HCT116 (cell line): Measurements from ENCODE around the gene CDH23. TPM values are rescaled to one million over a fixed set of nuclear protein-coding genes. Genes with fewer than 3 reads are reported as not detected.

Experiments
- ATAC-seq: fragments of 200-7000 bp; cut with Tn5 transposase; 2 replicates; pipeline ENCODE4 v1.9.1; 2020; ENCODE audit warnings: mild to moderate bottlenecking, moderate library complexity
- BruUV-seq: library from RNA; stranded (reverse); fragments of 400-500 nt; replicated peaks from 2 replicates; lab custom pipeline; 2021; lab: Mats Ljungman, UMichigan
- CTCF ChIA-PET: fragments of 300-600 bp; sonication (Branson Sonifier 250); formaldehyde crosslinking; loops from one replicate; lab custom pipeline; 2021; ENCODE audit warnings: antibody characterized with exemption; lab: Charles Lee
- POLR2A ChIA-PET: fragments of 300-600, 350-600 bp; sonication (Branson Sonifier 250); formaldehyde crosslinking; loops from one replicate; lab custom pipeline; 2021; ENCODE audit warnings: antibody characterized with exemption; lab: Charles Lee
- RAD21 ChIA-PET, 2 experiments: fragments of 300-600 bp; sonication (Branson Sonifier 250); formaldehyde crosslinking; loops; one replicate each; lab custom pipeline; 2023; ENCODE audit warnings: low total read pairs in 2 of 2; ENCODE audit not compliant: uncharacterized antibody in 2 of 2, unreplicated experiment in 2 of 2, low non-redundant PET in 1 of 2; lab: Charles Lee
- DNase-seq: peaks from one replicate; pipeline ENCODE4 v3.0.0-alpha.2; 2010; ENCODE audit warnings: low read depth, low spot score
- H2AFZ ChIP-seq: fragments of 200-600 bp; shearing (Covaris generic), sonication (generic); 2 replicates; pipeline ENCODE4 v1.6.1; 2017; ENCODE audit warnings: low read depth, mixed run types, mixed read lengths, antibody characterized with exemption, low read length; ENCODE audit not compliant: poor library complexity, severe bottlenecking
- H3K27ac ChIP-seq: 2 replicates; pipeline ENCODE4 v1.5.1; 2012; ENCODE audit warnings: low read depth, low read length
- H3K27me3 ChIP-seq: fragments of 200-600 bp; sonication (generic); 2 replicates; pipeline ENCODE4 v1.6.1; 2016; ENCODE audit warnings: mixed run types, low read length, mixed read lengths; ENCODE audit not compliant: insufficient read depth
- H3K36me3 ChIP-seq, 2 experiments: fragments of 200-500 bp in 1 of 2; fragments of 200-600 bp in 1 of 2; sonication (Bioruptor generic) in 1 of 2; sonication (generic) in 1 of 2; 2 replicates each; pipeline versions ENCODE4 v1.5.1 to v1.6.1; 2014 to 2016; ENCODE audit warnings: low read length in 2 of 2, inconsistent platforms in 1 of 2, mixed read lengths in 1 of 2, mixed run types in 1 of 2; ENCODE audit not compliant: insufficient read depth in 2 of 2, control insufficient read depth in 1 of 2
- H3K4me1 ChIP-seq, 2 experiments: fragments of 200-600 bp in 1 of 2; sonication (generic) in 1 of 2; 2 replicates each; pipeline versions ENCODE4 v1.5.1 to v1.6.1; 2012 to 2017; ENCODE audit warnings: low read length in 2 of 2, inconsistent platforms in 1 of 2, mild to moderate bottlenecking in 1 of 2, mixed read lengths in 1 of 2, mixed run types in 1 of 2, moderate library complexity in 1 of 2; ENCODE audit not compliant: insufficient read depth in 2 of 2, control insufficient read depth in 1 of 2
- H3K4me2 ChIP-seq: fragments of 200-600 bp; sonication (generic); 2 replicates; pipeline ENCODE4 v1.6.1; 2017; ENCODE audit warnings: mixed run types, low read length, mixed read lengths
- H3K4me3 ChIP-seq, 2 experiments: fragments of 200-600 bp in 1 of 2; sonication (generic) in 1 of 2; replicated peaks in 1 of 2; 2 replicates each; pipeline ENCODE4 v1.5.1; 2011 to 2016; ENCODE audit warnings: low read length in 2 of 2, control low read depth in 1 of 2, low read depth in 1 of 2, mild to moderate bottlenecking in 1 of 2, mixed read lengths in 1 of 2, mixed run types in 1 of 2
- H3K79me2 ChIP-seq: fragments of 200-600 bp; sonication (generic); 2 replicates; pipeline ENCODE4 v1.6.1; 2017; ENCODE audit warnings: mild to moderate bottlenecking, mixed run types, low read length, moderate library complexity, mixed read lengths; ENCODE audit not compliant: insufficient read depth
- H3K9ac ChIP-seq: fragments of 200-600 bp; sonication (generic); 2 replicates; pipeline ENCODE4 v1.6.1; 2016; ENCODE audit warnings: low read length, mixed read lengths
- H3K9me2 ChIP-seq: fragments of 200-600 bp; sonication (generic), shearing (Covaris generic); 2 replicates; pipeline ENCODE4 v1.6.1; 2017; ENCODE audit warnings: mixed run types, mild to moderate bottlenecking, moderate library complexity; ENCODE audit not compliant: insufficient read depth
- H3K9me3 ChIP-seq, 2 experiments: fragments of 200-500 bp in 1 of 2; fragments of 200-600 bp in 1 of 2; sonication (Bioruptor generic) in 1 of 2; sonication (generic) in 1 of 2; 2 replicates each; pipeline ENCODE4 v1.6.1; 2014 to 2017; ENCODE audit warnings: low read length in 2 of 2, mixed read lengths in 2 of 2, inconsistent platforms in 1 of 2, low read depth in 1 of 2, mild to moderate bottlenecking in 1 of 2, mixed run types in 1 of 2, moderate library complexity in 1 of 2; ENCODE audit not compliant: control insufficient read depth in 1 of 2, insufficient read depth in 1 of 2
- H4K20me1 ChIP-seq: fragments of 200-600 bp; sonication (generic), shearing (Covaris generic); 2 replicates; pipeline ENCODE4 v1.6.1; 2017; ENCODE audit warnings: mixed run types, mild to moderate bottlenecking, moderate library complexity; ENCODE audit not compliant: insufficient read depth
- ATF3 ChIP-seq: IDR thresholded peaks from 2 replicates; pipeline ENCODE4 v1.6.1; 2012
- CBX3 ChIP-seq: IDR thresholded peaks from 2 replicates; pipeline ENCODE4 v1.6.1; 2012; ENCODE audit warnings: low read depth
- CEBPB ChIP-seq: IDR thresholded peaks from 2 replicates; pipeline ENCODE4 v1.6.1; 2012; ENCODE audit warnings: low read depth
- EGR1 ChIP-seq: IDR thresholded peaks from 2 replicates; pipeline ENCODE4 v1.6.1; 2012; ENCODE audit warnings: low read depth
- ELF1 ChIP-seq: IDR thresholded peaks from 2 replicates; pipeline ENCODE4 v1.6.1; 2012; ENCODE audit warnings: low read depth, borderline replicate concordance
- EZH2 ChIP-seq: fragments of 200-600 bp; sonication (generic); IDR thresholded peaks from 2 replicates; pipeline ENCODE4 v1.6.1; 2017; ENCODE audit warnings: antibody characterized with exemption, mixed run types
- EZH2phosphoT487 ChIP-seq: fragments of 200-600 bp; IDR thresholded peaks from 2 replicates; pipeline ENCODE4 v1.6.1; 2018; ENCODE audit warnings: antibody characterized with exemption, borderline replicate concordance
- FOSL1 ChIP-seq: IDR thresholded peaks from 2 replicates; pipeline ENCODE4 v1.6.1; 2012; ENCODE audit warnings: low read depth
- JUND ChIP-seq: IDR thresholded peaks from 2 replicates; pipeline ENCODE4 v1.6.1; 2012
- RAD21 ChIP-seq: IDR thresholded peaks from 2 replicates; pipeline ENCODE4 v1.6.1; 2012; ENCODE audit warnings: low read depth, mild to moderate bottlenecking
- REST ChIP-seq: IDR thresholded peaks from 2 replicates; pipeline ENCODE4 v1.6.1; 2012; ENCODE audit warnings: low read depth
- SIN3A ChIP-seq: IDR thresholded peaks from 2 replicates; pipeline ENCODE4 v1.6.1; 2012; ENCODE audit warnings: low read depth
- SP1 ChIP-seq: IDR thresholded peaks from 2 replicates; pipeline ENCODE4 v1.6.1; 2012; ENCODE audit warnings: low read depth
- SRF ChIP-seq: IDR thresholded peaks from 2 replicates; pipeline ENCODE4 v1.6.1; 2012; ENCODE audit warnings: low read depth
- YY1 ChIP-seq: IDR thresholded peaks from 2 replicates; pipeline ENCODE4 v1.6.1; 2011; ENCODE audit warnings: low read length, low read depth, moderate library complexity, mild to moderate bottlenecking; ENCODE audit not compliant: insufficient replicate concordance; ENCODE audit errors: extremely low read depth
- ZBTB33 ChIP-seq: IDR thresholded peaks from 2 replicates; pipeline ENCODE4 v1.6.1; 2011; ENCODE audit warnings: mild to moderate bottlenecking, low read length, moderate library complexity; ENCODE audit not compliant: insufficient replicate concordance; ENCODE audit errors: extremely low read depth
- ZFX ChIP-seq: fragments of 450-650 bp; IDR thresholded peaks from 2 replicates; pipeline ENCODE4 v1.6.1; 2017
- ZNF274 ChIP-seq: fragments of 200-500 bp; sonication (Bioruptor generic); IDR thresholded peaks from 2 replicates; pipeline ENCODE4 v1.6.1; 2014; ENCODE audit warnings: mild to moderate bottlenecking, low read depth, low read length, inconsistent platforms
- intact Hi-C: fragments of 100-400 bp; cut with micrococcal nuclease; formaldehyde crosslinking; loops from 2 replicates; pipeline ENCODE4 v1.10.0; 2022
- total RNA-seq: library from RNA; stranded (reverse); gene quantifications from one replicate; pipeline ENCODE4 v1.2.1, GENCODE V29; 2021; ENCODE audit not compliant: unreplicated experiment

CDH23 gene
- total RNA-seq, 1 experiment from 2014 or later = not detected

DNA sequence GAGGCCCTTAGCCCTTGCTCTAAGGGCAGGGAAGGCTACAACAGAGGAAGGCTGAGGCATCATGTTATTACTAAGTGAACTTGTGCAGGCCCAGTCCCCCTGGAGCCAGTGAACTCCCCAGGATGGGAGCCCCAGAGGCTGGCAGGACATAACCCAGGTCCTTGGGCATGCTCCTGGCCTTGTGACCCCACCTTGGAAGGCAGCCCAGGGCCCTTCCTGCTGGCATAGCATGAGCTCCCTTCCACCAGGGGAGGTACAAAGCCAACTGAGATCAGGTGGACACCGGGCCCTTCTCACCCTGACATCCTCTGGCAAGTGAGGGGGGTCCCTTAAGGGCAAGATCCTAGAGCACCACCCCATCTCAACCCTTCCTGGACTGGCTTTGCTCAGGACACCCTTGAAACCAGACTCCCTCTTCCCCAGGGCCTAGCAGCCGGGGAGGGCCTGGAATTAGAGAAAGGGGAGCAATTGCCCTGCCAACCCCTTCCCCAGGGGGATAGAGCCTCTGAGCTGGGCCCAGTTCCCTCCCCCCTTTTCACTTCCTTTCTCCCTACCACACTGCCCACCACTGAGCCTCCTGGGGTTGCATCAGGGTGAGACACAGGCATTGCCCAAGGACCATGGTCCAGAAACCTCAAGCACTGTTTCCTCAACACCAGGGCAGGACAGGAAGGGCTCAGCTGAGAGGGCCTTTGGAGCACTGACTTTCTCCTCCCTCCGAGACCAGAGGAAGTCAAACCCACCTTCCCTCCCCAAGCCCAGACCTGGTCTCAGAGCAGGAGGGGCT is 378.4 kb downstream of the CDH23 start:
- no peak overlapping the region for H3K4me2 ChIP-seq
- no peaks in the 10 kb centered on the region for H4K20me1 ChIP-seq
- H3K9me2 ChIP-seq = no peaks in the 10 kb centered on the region
- H3K9me3 ChIP-seq = peaks cover 0 to 5% of the 10 kb centered on the region in 2 experiments; a peak in 1 of 4 replicates
- no peak for ATAC-seq
- H3K9ac ChIP-seq = no peak overlapping the region
- no peaks in the 10 kb centered on the region for H3K36me3 ChIP-seq
- H3K4me1 ChIP-seq = peaks cover 30 to 52% of the 10 kb centered on the region in 2 experiments
- BruUV-seq = no TSS peak
- H3K27me3 ChIP-seq = no peaks in the 10 kb centered on the region
- H3K27ac ChIP-seq = no peak overlapping the region
- no peak for DNase-seq
- H3K79me2 ChIP-seq = no peaks in the 10 kb centered on the region
- intact Hi-C loops = loop anchor here (5.0 kb wide), 1 partner anchor 78 kb away; no protein-coding TSS in a partner anchor
- no peak overlapping the region for H3K4me3 ChIP-seq
- ChIA-PET CTCF (interaction anchor here (1.4 to 3.8 kb wide), 2 partner anchors 8 to 78 kb away, joined by 4 to 14 read pairs; no protein-coding TSS in a partner anchor), POLR2A (no interaction called here), RAD21 (no interaction called here)
- H2AFZ ChIP-seq = no peak overlapping the region
- no peak for TF ChIP-seq ZFX
- TF ChIP-seq EZH2 = no peak
- TF ChIP-seq CBX3 = no peak
- no peak for TF ChIP-seq EGR1
- TF ChIP-seq ZBTB33 = no peak
- TF ChIP-seq EZH2phosphoT487 = no peak
- no peak for TF ChIP-seq ZNF274
- TF ChIP-seq FOSL1 = no peak
- no peak for TF ChIP-seq CEBPB
- no peak for TF ChIP-seq SRF
- no peak for TF ChIP-seq RAD21
- TF ChIP-seq JUND = no peak
- no peak for TF ChIP-seq ELF1
- no peak for TF ChIP-seq YY1
- no peak for TF ChIP-seq REST
- no peak for TF ChIP-seq SP1
- TF ChIP-seq SIN3A = no peak
- TF ChIP-seq ATF3 = no peak
